Fibroblast of lung (primary cell): Measurements from ENCODE around the gene EOGT.

Experiments
- CTCF ChIP-seq, 2 donors: IDR thresholded peaks in 1 of 2; conservative IDR thresholded peaks in 1 of 2; 1 replicate in 1 of 2; 2 replicates in 1 of 2; pipeline ENCODE4 v1.5.1; 2011 to 2012; ENCODE audit warnings: low read length in 2 of 2, control low read depth in 1 of 2, inconsistent platforms in 1 of 2, low read depth in 1 of 2, mild to moderate bottlenecking in 1 of 2
- EZH2 ChIP-seq: IDR thresholded peaks from 2 replicates; pipeline ENCODE4 v1.5.1; 2012; ENCODE audit warnings: low read length, control low read depth, mild to moderate bottlenecking; ENCODE audit errors: missing control alignments

GRCh38 chr3:69051756-69052471, 38.4 kb upstream of the EOGT start, which contains the start of gene TMF1:
- no peak for TF ChIP-seq CTCF (conservative IDR thresholded peaks at IDR 0.05 in 1 of 2, IDR thresholded peaks at IDR 0.05 in 1 of 2; ENCODE audit: low read depth in 1 of 2, low read length in 2 of 2)
- TF ChIP-seq EZH2, result no peak
